ENCODE results near the gene LSM3. TPM values are rescaled to one million over a fixed set of nuclear protein-coding genes. Genes with fewer than 3 reads are reported as not detected.
A peak's percentile ranks its signal among the peaks of the same experiment; 100 is the strongest.

The LSM3 gene
- total and polyA plus RNA-seq, 9 of the 15 experiments (the other 6 are each of a cell fraction or from before 2014, with no cell fraction given), result 33.8 to 203 (median 61.2) TPM

DNA sequence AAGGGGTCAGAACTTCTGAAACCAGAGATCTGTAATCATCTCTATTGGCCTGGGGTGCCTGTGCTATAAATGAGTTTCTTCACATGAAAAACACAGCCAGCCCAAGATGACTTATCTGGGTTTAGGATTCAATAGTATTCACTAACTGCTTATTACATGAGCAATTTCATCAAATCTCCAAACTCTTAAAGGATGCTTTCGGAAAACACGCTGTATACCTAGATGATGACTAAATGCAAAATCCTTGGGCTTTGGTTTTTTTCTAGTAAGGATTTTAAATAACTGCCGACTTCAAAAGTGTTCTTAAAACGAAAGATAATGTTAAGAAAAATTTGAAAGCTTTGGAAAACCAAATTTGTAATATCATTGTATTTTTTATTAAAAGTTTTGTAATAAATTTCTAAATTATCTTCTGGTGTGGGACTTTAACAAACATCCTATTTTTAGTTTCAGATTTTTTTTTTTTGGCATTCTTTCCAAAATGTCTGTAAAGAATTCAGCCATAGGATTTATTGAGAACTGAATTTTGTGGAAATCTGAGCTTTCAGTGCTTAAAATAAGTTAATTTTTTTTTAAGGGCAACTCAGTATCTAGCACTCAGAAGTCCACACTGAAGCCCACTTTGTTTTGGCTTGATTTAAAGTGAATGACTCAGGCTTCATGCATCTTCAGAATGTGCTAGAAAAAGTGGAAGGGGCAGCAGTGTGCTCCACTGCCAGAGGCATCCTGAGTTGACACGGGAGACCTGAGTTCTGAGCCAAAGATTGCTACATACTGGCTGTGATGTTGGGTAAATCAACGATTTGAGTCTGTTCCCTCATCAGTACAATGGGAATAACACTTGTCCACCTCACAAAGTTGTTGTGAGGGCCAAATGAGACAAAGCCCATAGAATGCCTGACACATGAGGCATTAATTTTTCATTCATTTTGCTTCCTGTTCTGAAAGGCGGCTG, 35.1 kb upstream of the LSM3 start:
- Histone ChIP-seq H3K9me3 (replicated peaks; ENCODE audit: control insufficient read depth, insufficient read depth, low read depth, low read length) (no peaks in the 10 kb centered on the region), H3K27me3 (ENCODE audit: control insufficient read depth in 2 of 2, insufficient read depth in 2 of 2, low read length in 2 of 2) (no peaks in the 10 kb centered on the region), H3K4me3 (no peak overlapping the region), H3K9me1 (ENCODE audit: control insufficient read depth, insufficient read depth, low read length) (no peaks in the 10 kb centered on the region), H3K27ac (ENCODE audit: extremely low read depth, low read depth, low read length) (peak overlapping the region; percentile 67; the same call in 2 of the 3 replicates), H2AFZ (ENCODE audit: low read depth, low read length) (no peak overlapping the region), H4K20me1 (replicated peaks; ENCODE audit: control insufficient read depth, insufficient read depth, low read length) (no peaks in the 10 kb centered on the region), H3K4me1 (replicated peaks in 1 of 2; ENCODE audit: control insufficient read depth in 2 of 2, insufficient read depth in 2 of 2, low read length in 2 of 2) (peaks cover 13 to 14% of the 10 kb centered on the region in 2 experiments), H3K79me2 (ENCODE audit: control insufficient read depth, insufficient read depth, low read length) (no peaks in the 10 kb centered on the region), H3K4me2 (ENCODE audit: insufficient read depth, low read length) (no peak overlapping the region), H3K9ac (ENCODE audit: insufficient read depth in 1 of 2, low read depth in 2 of 2, low read length in 2 of 2) (0 out of 4 replicates have a peak overlapping the region, but pooled peaks of 1 of the 2 experiments have one; percentile 15), H3K36me3 (ENCODE audit: control insufficient read depth, insufficient read depth, low read length) (peaks cover 75% of the 10 kb centered on the region; the same call in 2 of the 3 replicates)
- TF ChIP-seq CHD4 (IDR thresholded peaks at IDR 0.05; ENCODE audit: insufficient read depth, insufficient replicate concordance, low read depth, low read length, poor library complexity, severe bottlenecking) (no peak), GABPB2 (CRISPR knock-in tag; conservative IDR thresholded peaks at IDR 0.05) (no peak), ZNF77 (CRISPR knock-in tag; IDR thresholded peaks at IDR 0.05) (no peak), RFX5 (IDR thresholded peaks at IDR 0.05; ENCODE audit: low read depth, low read length) (no peak), CEBPG (CRISPR knock-in tag; IDR thresholded peaks at IDR 0.05) (no peak), CEBPG (tag; conservative IDR thresholded peaks at IDR 0.05 in 1 of 2, IDR thresholded peaks at IDR 0.05 in 1 of 2) (0 out of 4 replicates have a peak, but pooled peaks have one; percentile 12 to 42), SUPT5H (IDR thresholded peaks at IDR 0.05) (0 out of 2 replicates have a peak, but pooled peaks have one; percentile 41), PCBP1 (IDR thresholded peaks at IDR 0.05; ENCODE audit: low read depth, low read length, poor library complexity, severe bottlenecking) (no peak), ARID1B (IDR thresholded peaks at IDR 0.05) (no peak), BHLHE40 (IDR thresholded peaks at IDR 0.05; ENCODE audit: low read length) (no peak), SNRNP70 (optimal IDR thresholded peaks at IDR 0.05; ENCODE audit: low read depth, low read length) (no peak), TAF9B (IDR thresholded peaks at IDR 0.05; ENCODE audit: partially characterized antibody) (no peak), E2F3 (CRISPR knock-in tag; IDR thresholded peaks at IDR 0.05) (no peak), CREB1 (IDR thresholded peaks at IDR 0.05) (no peak), CREB1 (CRISPR knock-in tag; IDR thresholded peaks at IDR 0.05) (0 out of 2 replicates have a peak, but pooled peaks have one; percentile 24), POLR2H (tag; IDR thresholded peaks at IDR 0.05; ENCODE audit: low read depth) (peak; percentile 14; the same call in 1 of the 2 replicates), POLR2AphosphoS2 (IDR thresholded peaks at IDR 0.05; ENCODE audit: low read length) (0 out of 2 replicates have a peak, but pooled peaks have one; percentile 9), NR2C1 (IDR thresholded peaks at IDR 0.05) (no peak), NR2C1 (tag; IDR thresholded peaks at IDR 0.05) (no peak), TCF7L2 (IDR thresholded peaks at IDR 0.05; ENCODE audit: low read depth, low read length) (no peak), PCBP2 (IDR thresholded peaks at IDR 0.05; ENCODE audit: low read depth, low read length, poor library complexity, severe bottlenecking) (no peak), FOXJ3 (CRISPR knock-in tag; IDR thresholded peaks at IDR 0.05) (no peak)
- TF ChIP-seq, protein P1, sequence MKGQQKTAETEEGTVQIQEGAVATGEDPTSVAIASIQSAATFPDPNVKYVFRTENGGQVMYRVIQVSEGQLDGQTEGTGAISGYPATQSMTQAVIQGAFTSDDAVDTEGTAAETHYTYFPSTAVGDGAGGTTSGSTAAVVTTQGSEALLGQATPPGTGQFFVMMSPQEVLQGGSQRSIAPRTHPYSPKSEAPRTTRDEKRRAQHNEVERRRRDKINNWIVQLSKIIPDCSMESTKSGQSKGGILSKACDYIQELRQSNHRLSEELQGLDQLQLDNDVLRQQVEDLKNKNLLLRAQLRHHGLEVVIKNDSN (CRISPR knock-in tag; IDR thresholded peaks at IDR 0.05), result no peak
- peak; percentile 32 for FAIRE-seq
- intact Hi-C loops (cut with micrococcal nuclease) (no loop called here), in situ Hi-C loops (cut with MboI) (no loop called here)
- BruUV-seq (replicated peaks), result no TSS peak
- 74% methylated on average over 7 of the region's 7 CpGs for WGBS (ENCODE audit: insufficient coverage, low coverage, missing lambda C conversion rate)
- ATAC-seq, result no peak
- ChIA-PET CTCF (ENCODE audit: low intra/inter-chr PET ratio) (interaction anchor here (1.3 kb wide), 1 partner anchor 60 kb away, joined by 4 read pairs; no protein-coding TSS in a partner anchor), POLR2A (interaction anchor here (1.3 to 3.6 kb wide), 6 partner anchors 10 to 35 kb away, joined by 4 to 18 read pairs (median 10); partner anchors contain the start of genes CHCHD4, LSM3, TMEM43 and XPC)
- no peak for DNase-seq (ENCODE audit: extremely low read depth in 1 of 4, low spot score in 3 of 4)

Data from K562 (cell line).